WTC11 (cell line): ENCODE measurements around the gene CORO1C.

ENCODE experiments used
- CREM ChIP-seq: sonication (generic); formaldehyde crosslinking; IDR thresholded peaks from 2 replicates; pipeline ENCODE4 v1.8.1; 2022; ENCODE audit warnings: mild to moderate bottlenecking, missing genetic modification reagents, moderate library complexity
- FOXJ3 ChIP-seq: sonication (generic); formaldehyde crosslinking; IDR thresholded peaks from 2 replicates; pipeline ENCODE4 v1.9.0; 2021; ENCODE audit warnings: missing genetic modification reagents, mild to moderate bottlenecking, borderline replicate concordance
- NFYB ChIP-seq: sonication (generic); formaldehyde crosslinking; conservative IDR thresholded peaks from 2 replicates; pipeline ENCODE4 v1.8.0; 2022; ENCODE audit warnings: low read depth, missing genetic modification reagents
- SP1 ChIP-seq: sonication (generic); formaldehyde crosslinking; conservative IDR thresholded peaks from 2 replicates; pipeline ENCODE4 v1.8.1; 2022; ENCODE audit warnings: missing genetic modification reagents
- TEAD1 ChIP-seq: sonication (generic); formaldehyde crosslinking; IDR thresholded peaks from 2 replicates; pipeline ENCODE4 v1.8.0; 2022; ENCODE audit warnings: mild to moderate bottlenecking, missing genetic modification reagents
- ZNF317 ChIP-seq: sonication (generic); formaldehyde crosslinking; IDR thresholded peaks from 2 replicates; pipeline ENCODE4 v1.8.1; 2023; ENCODE audit warnings: low read depth, mild to moderate bottlenecking, moderate library complexity, missing genetic modification reagents, borderline replicate concordance
- TF ChIP-seq, protein P1 (sequence below): fragments of 200-600 bp; IDR thresholded peaks from 2 replicates; pipeline ENCODE4 v1.8.0; 2022; ENCODE audit warnings: antibody characterized with exemption
- TF ChIP-seq, protein P2 (sequence below): sonication (generic); formaldehyde crosslinking; IDR thresholded peaks from 2 replicates; pipeline ENCODE4 v1.8.0; 2022; ENCODE audit warnings: mild to moderate bottlenecking, missing genetic modification reagents
- TF ChIP-seq, protein P3 (sequence below): sonication (generic); formaldehyde crosslinking; IDR thresholded peaks from 2 replicates; pipeline ENCODE4 v1.8.0; 2022; ENCODE audit warnings: mild to moderate bottlenecking, missing genetic modification reagents

DNA sequence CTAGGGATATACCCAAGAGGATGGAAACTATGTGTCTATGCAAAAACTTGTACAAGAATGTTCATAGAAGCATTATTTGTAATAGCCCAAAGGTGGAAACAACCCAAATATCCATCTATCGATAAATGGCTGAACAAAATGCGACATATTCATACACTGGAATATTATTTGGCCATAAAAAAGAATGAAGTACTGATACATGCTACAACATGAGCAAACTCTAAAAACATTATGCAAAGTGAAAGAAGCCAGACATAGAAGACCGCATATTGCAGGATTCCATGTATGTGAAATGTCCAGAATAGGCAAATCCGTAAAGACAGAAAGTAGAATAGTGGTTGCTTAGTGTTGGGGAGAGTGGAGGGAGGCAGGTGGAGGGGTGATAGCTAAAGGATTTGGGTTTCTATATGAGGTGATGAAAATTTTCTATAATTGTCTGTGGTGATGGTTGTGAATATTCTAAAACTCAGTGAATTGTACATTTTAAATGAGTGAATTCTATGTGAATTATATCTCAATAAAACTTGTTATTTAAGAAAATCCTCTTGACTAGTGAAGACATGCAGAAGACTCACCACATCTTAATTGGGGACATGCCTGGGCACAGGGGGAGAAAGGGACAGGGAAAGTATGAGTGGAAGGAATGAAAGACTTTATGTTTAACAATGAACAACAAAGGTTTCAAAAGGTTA is 67.8 kb downstream of the CORO1C start:
- TF ChIP-seq, protein P1, sequence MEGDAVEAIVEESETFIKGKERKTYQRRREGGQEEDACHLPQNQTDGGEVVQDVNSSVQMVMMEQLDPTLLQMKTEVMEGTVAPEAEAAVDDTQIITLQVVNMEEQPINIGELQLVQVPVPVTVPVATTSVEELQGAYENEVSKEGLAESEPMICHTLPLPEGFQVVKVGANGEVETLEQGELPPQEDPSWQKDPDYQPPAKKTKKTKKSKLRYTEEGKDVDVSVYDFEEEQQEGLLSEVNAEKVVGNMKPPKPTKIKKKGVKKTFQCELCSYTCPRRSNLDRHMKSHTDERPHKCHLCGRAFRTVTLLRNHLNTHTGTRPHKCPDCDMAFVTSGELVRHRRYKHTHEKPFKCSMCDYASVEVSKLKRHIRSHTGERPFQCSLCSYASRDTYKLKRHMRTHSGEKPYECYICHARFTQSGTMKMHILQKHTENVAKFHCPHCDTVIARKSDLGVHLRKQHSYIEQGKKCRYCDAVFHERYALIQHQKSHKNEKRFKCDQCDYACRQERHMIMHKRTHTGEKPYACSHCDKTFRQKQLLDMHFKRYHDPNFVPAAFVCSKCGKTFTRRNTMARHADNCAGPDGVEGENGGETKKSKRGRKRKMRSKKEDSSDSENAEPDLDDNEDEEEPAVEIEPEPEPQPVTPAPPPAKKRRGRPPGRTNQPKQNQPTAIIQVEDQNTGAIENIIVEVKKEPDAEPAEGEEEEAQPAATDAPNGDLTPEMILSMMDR, result no peak
- TF ChIP-seq, protein P2, sequence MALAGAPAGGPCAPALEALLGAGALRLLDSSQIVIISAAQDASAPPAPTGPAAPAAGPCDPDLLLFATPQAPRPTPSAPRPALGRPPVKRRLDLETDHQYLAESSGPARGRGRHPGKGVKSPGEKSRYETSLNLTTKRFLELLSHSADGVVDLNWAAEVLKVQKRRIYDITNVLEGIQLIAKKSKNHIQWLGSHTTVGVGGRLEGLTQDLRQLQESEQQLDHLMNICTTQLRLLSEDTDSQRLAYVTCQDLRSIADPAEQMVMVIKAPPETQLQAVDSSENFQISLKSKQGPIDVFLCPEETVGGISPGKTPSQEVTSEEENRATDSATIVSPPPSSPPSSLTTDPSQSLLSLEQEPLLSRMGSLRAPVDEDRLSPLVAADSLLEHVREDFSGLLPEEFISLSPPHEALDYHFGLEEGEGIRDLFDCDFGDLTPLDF (CRISPR knock-in tag), result no peak
- TF ChIP-seq, protein P3, sequence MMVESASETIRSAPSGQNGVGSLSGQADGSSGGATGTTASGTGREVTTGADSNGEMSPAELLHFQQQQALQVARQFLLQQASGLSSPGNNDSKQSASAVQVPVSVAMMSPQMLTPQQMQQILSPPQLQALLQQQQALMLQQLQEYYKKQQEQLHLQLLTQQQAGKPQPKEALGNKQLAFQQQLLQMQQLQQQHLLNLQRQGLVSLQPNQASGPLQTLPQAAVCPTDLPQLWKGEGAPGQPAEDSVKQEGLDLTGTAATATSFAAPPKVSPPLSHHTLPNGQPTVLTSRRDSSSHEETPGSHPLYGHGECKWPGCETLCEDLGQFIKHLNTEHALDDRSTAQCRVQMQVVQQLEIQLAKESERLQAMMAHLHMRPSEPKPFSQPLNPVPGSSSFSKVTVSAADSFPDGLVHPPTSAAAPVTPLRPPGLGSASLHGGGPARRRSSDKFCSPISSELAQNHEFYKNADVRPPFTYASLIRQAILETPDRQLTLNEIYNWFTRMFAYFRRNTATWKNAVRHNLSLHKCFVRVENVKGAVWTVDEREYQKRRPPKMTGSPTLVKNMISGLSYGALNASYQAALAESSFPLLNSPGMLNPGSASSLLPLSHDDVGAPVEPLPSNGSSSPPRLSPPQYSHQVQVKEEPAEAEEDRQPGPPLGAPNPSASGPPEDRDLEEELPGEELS (CRISPR knock-in tag), result no peak
- no peak for TF ChIP-seq SP1
- no peak for TF ChIP-seq TEAD1 (CRISPR knock-in tag)
- TF ChIP-seq ZNF317, result no peak
- no peak for TF ChIP-seq CREM (CRISPR knock-in tag)
- no peak for TF ChIP-seq FOXJ3
- no peak for TF ChIP-seq NFYB (CRISPR knock-in tag)
